Right atrium auricular region (tissue), 2 donors: ENCODE results near the gene KLRF1. TPM values are rescaled to one million over a fixed set of nuclear protein-coding genes. Genes with fewer than 3 reads are reported as not detected.

ENCODE experiments used
- DNase-seq: peaks from one replicate; pipeline ENCODE4 v3.0.0-alpha.2; 2019; ENCODE audit warnings: low spot score
- H3K27ac ChIP-seq, 2 donors: fragments of 200-600 bp; sonication (generic); 1 replicate in 1 of 2; 2 replicates in 1 of 2; pipeline ENCODE4 v1.5.1; 2016 to 2019
- H3K27me3 ChIP-seq, 2 donors: fragments of 200-600 bp; sonication (generic); one replicate each; pipeline versions ENCODE4 v1.5.1 to v1.6.0; 2017 to 2019
- H3K36me3 ChIP-seq: fragments of 200-600 bp; sonication (generic); one replicate; pipeline ENCODE4 v1.5.1; 2016
- H3K4me1 ChIP-seq, 2 donors: fragments of 200-600 bp; sonication (generic); one replicate each; pipeline versions ENCODE4 v1.5.1 to v1.6.0; 2017 to 2019
- H3K4me3 ChIP-seq, 2 donors: fragments of 200-600 bp; sonication (generic); 1 replicate in 1 of 2; 2 replicates in 1 of 2; pipeline ENCODE4 v1.5.1; 2017 to 2019; ENCODE audit warnings: mild to moderate bottlenecking in 1 of 2, moderate library complexity in 1 of 2
- H3K9me3 ChIP-seq, 2 donors: fragments of 200-600 bp; sonication (generic); one replicate each; pipeline ENCODE4 v1.5.1; 2019
- CTCF ChIP-seq, 2 donors: fragments of 200-600 bp; sonication (generic); IDR thresholded peaks; one replicate each; pipeline ENCODE4 v1.5.1; 2019; ENCODE audit warnings: antibody characterized with exemption in 2 of 2
- total RNA-seq, 2 donors: library from RNA; depleted of rRNA; stranded (reverse); fragments of >200 nt; gene quantifications; one replicate each; pipeline ENCODE4 v1.1.0, GENCODE V29; 2016

Gene KLRF1
- total RNA-seq, 2 donors from 2014 or later: 0.47 TPM; not detected in 1

GRCh38 chr12:9794484-9795093 lies 32.7 kb upstream of the KLRF1 start:
- Histone ChIP-seq H3K36me3 (no peaks in the 10 kb centered on the region), H3K9me3 (no peaks in the 10 kb centered on the region), H3K4me1 (no peaks in the 10 kb centered on the region), H3K4me3 (no peak overlapping the region), H3K27me3 (no peaks in the 10 kb centered on the region), H3K27ac (no peak overlapping the region)
- no peak for DNase-seq
- TF ChIP-seq CTCF (IDR thresholded peaks at IDR 0.05): no peak

- H3K4me3 ChIP-seq: no peak overlapping the region
- H3K4me1 ChIP-seq: no peaks in the 10 kb centered on the region
- DNase-seq: no peak
- H3K27ac ChIP-seq: no peak overlapping the region
- H3K9me3 ChIP-seq: peaks cover 0 to 3% of the 10 kb centered on the region in 2 donors
- TF ChIP-seq CTCF (IDR thresholded peaks at IDR 0.05): no peak
- no peaks in the 10 kb centered on the region for H3K27me3 ChIP-seq
- H3K36me3 ChIP-seq: no peaks in the 10 kb centered on the region
Observed at GRCh38 chr12:9795945-9796344, 31.3 kb upstream of the KLRF1 start.

- H3K4me3 ChIP-seq: no peak overlapping the region
- TF ChIP-seq CTCF (IDR thresholded peaks at IDR 0.05): no peak
- DNase-seq: no peak
- no peaks in the 10 kb centered on the region for H3K36me3 ChIP-seq
- no peaks in the 10 kb centered on the region for H3K27me3 ChIP-seq
- H3K4me1 ChIP-seq: no peaks in the 10 kb centered on the region
- peaks cover 0 to 3% of the 10 kb centered on the region in 2 donors for H3K9me3 ChIP-seq
- no peak overlapping the region for H3K27ac ChIP-seq
Observed at GRCh38 chr12:9796346-9796745, 30.9 kb upstream of the KLRF1 start.

GRCh38 chr12:9796971-9797370 lies 30.3 kb upstream of the KLRF1 start:
- Histone ChIP-seq H3K4me3 (no peak overlapping the region), H3K4me1 (no peaks in the 10 kb centered on the region), H3K27me3 (no peaks in the 10 kb centered on the region), H3K27ac (no peak overlapping the region), H3K36me3 (no peaks in the 10 kb centered on the region), H3K9me3 (peaks cover 0 to 3% of the 10 kb centered on the region in 2 donors)
- no peak for TF ChIP-seq CTCF (IDR thresholded peaks at IDR 0.05)
- no peak for DNase-seq

- peaks cover 0 to 3% of the 10 kb centered on the region in 2 donors for H3K9me3 ChIP-seq
- H3K4me1 ChIP-seq: no peaks in the 10 kb centered on the region
- no peaks in the 10 kb centered on the region for H3K27me3 ChIP-seq
- no peak overlapping the region for H3K27ac ChIP-seq
- H3K4me3 ChIP-seq: no peak overlapping the region
- TF ChIP-seq CTCF (IDR thresholded peaks at IDR 0.05): peak in 1 of 2 donors; percentile 60
- DNase-seq: no peak
- no peaks in the 10 kb centered on the region for H3K36me3 ChIP-seq
Observed at GRCh38 chr12:9797722-9798619, 29.3 kb upstream of the KLRF1 start.
